HepG2 (cell line): ENCODE data around the gene DSCAML1. TPM values are rescaled to one million over a fixed set of nuclear protein-coding genes. Genes with fewer than 3 reads are reported as not detected.

ENCODE experiments used
- FOXO1 ChIP-seq: sonication (generic); formaldehyde crosslinking; IDR thresholded peaks from 2 replicates; pipeline ENCODE4 v1.4.0; 2020; ENCODE audit warnings: missing genetic modification reagents
- FOXP1 ChIP-seq, 2 experiments: fragments of 450-650 bp in 1 of 2; IDR thresholded peaks; 2 replicates each; pipeline ENCODE4 v1.6.1; 2017 to 2018; ENCODE audit warnings: antibody characterized with exemption in 1 of 2
- KDM5B ChIP-seq: sonication (generic); formaldehyde crosslinking; IDR thresholded peaks from 2 replicates; pipeline ENCODE4 v1.4.0; 2020; ENCODE audit warnings: missing genetic modification reagents, mild to moderate bottlenecking, borderline replicate concordance
- LCORL ChIP-seq, 2 experiments: fragments of 450-650 bp in 1 of 2; sonication (generic) in 1 of 2; formaldehyde crosslinking in 1 of 2; IDR thresholded peaks; 2 replicates each; pipeline versions ENCODE4 v1.5.0 to v1.6.1; 2017 to 2020; ENCODE audit warnings: antibody characterized with exemption in 1 of 2, missing genetic modification reagents in 1 of 2
- MAZ ChIP-seq, 2 experiments: sonication (generic) in 1 of 2; formaldehyde crosslinking in 1 of 2; IDR thresholded peaks; 2 replicates each; pipeline versions ENCODE4 v1.5.0 to v1.6.1; 2012 to 2020; ENCODE audit warnings: low read depth in 2 of 2, mild to moderate bottlenecking in 2 of 2, borderline replicate concordance in 1 of 2, improper control_type of control experiment in 1 of 2, low read length in 1 of 2, missing genetic modification reagents in 1 of 2, moderate library complexity in 1 of 2
- MED1 ChIP-seq: sonication (generic); formaldehyde crosslinking; IDR thresholded peaks from 2 replicates; pipeline ENCODE4 v1.4.0; 2020; ENCODE audit warnings: missing genetic modification reagents
- MIER2 ChIP-seq: IDR thresholded peaks from 2 replicates; pipeline ENCODE4 v1.6.1; 2016; ENCODE audit warnings: missing biosample characterization, missing genetic modification reagents
- MXD3 ChIP-seq: IDR thresholded peaks from 2 replicates; pipeline ENCODE4 v1.6.1; 2016; ENCODE audit warnings: mild to moderate bottlenecking, missing biosample characterization, missing genetic modification reagents
- MYPOP ChIP-seq: sonication (generic); formaldehyde crosslinking; IDR thresholded peaks from 2 replicates; pipeline ENCODE4 v1.8.1; 2023; ENCODE audit warnings: mild to moderate bottlenecking, moderate library complexity, missing genetic modification reagents
- NCOA5 ChIP-seq: sonication (generic); formaldehyde crosslinking; IDR thresholded peaks from 2 replicates; pipeline ENCODE4 v1.4.0; 2020; ENCODE audit warnings: missing genetic modification reagents
- NCOR1 ChIP-seq: fragments of 200-600 bp; sonication (generic); IDR thresholded peaks from 2 replicates; pipeline ENCODE4 v1.7.0; 2017; ENCODE audit warnings: antibody characterized with exemption, low read length, borderline replicate concordance
- SKI ChIP-seq: fragments of 450-650 bp; IDR thresholded peaks from one replicate; pipeline ENCODE4 v1.6.1; 2018; ENCODE audit warnings: mild to moderate bottlenecking; ENCODE audit not compliant: partially characterized antibody
- SKIL ChIP-seq: sonication (generic); formaldehyde crosslinking; IDR thresholded peaks from 2 replicates; pipeline ENCODE4 v1.8.0; 2022; ENCODE audit warnings: missing genetic modification reagents, mild to moderate bottlenecking, moderate library complexity, borderline replicate concordance
- SOX6 ChIP-seq, 2 experiments: fragments of 450-650 bp in 1 of 2; sonication (generic) in 1 of 2; formaldehyde crosslinking in 1 of 2; IDR thresholded peaks; 2 replicates each; pipeline versions ENCODE4 v1.4.0 to v1.6.1; 2017 to 2020; ENCODE audit warnings: antibody characterized with exemption in 1 of 2, mild to moderate bottlenecking in 1 of 2, missing genetic modification reagents in 1 of 2
- SSRP1 ChIP-seq: IDR thresholded peaks from 2 replicates; pipeline ENCODE4 v1.6.1; 2016; ENCODE audit warnings: control low read depth
- TARDBP ChIP-seq: sonication (generic); formaldehyde crosslinking; IDR thresholded peaks from 2 replicates; pipeline ENCODE4 v1.8.0; 2022; ENCODE audit warnings: mild to moderate bottlenecking, missing genetic modification reagents
- ZNF138 ChIP-seq: sonication (generic); formaldehyde crosslinking; IDR thresholded peaks from 2 replicates; pipeline ENCODE4 v1.5.0; 2020; ENCODE audit warnings: mild to moderate bottlenecking, low read depth, missing genetic modification reagents
- ZNF556 ChIP-seq: sonication (generic); formaldehyde crosslinking; IDR thresholded peaks from 2 replicates; pipeline ENCODE4 v1.4.0; 2020; ENCODE audit warnings: mild to moderate bottlenecking, missing genetic modification reagents, borderline replicate concordance
- ZNF660 ChIP-seq: sonication (generic); formaldehyde crosslinking; IDR thresholded peaks from 2 replicates; pipeline ENCODE4 v1.5.1; 2020; ENCODE audit warnings: mild to moderate bottlenecking, low read depth, missing genetic modification reagents, borderline replicate concordance
- ZNF691 ChIP-seq: sonication (generic); formaldehyde crosslinking; IDR thresholded peaks from 2 replicates; pipeline ENCODE4 v1.4.0; 2020; ENCODE audit warnings: missing genetic modification reagents, low read depth, mild to moderate bottlenecking, borderline replicate concordance
- ZNF766 ChIP-seq: sonication (generic); formaldehyde crosslinking; IDR thresholded peaks from 2 replicates; pipeline ENCODE4 v1.5.0; 2020; ENCODE audit warnings: missing genetic modification reagents, borderline replicate concordance
- ZNF773 ChIP-seq: sonication (generic); formaldehyde crosslinking; IDR thresholded peaks from 2 replicates; pipeline ENCODE4 v1.4.0; 2020; ENCODE audit warnings: missing genetic modification reagents, borderline replicate concordance
- ZNF850 ChIP-seq: sonication (generic); formaldehyde crosslinking; conservative IDR thresholded peaks from 2 replicates; pipeline ENCODE4 v1.9.0; 2021; ENCODE audit warnings: mild to moderate bottlenecking, missing genetic modification reagents
- ZSCAN22 ChIP-seq: sonication (generic); formaldehyde crosslinking; IDR thresholded peaks from 2 replicates; pipeline ENCODE4 v1.4.0; 2020; ENCODE audit warnings: mild to moderate bottlenecking, missing genetic modification reagents
- polyA plus RNA-seq, 8 experiments: library from polyadenylated mRNA; depleted of rRNA in 3 of 8; stranded (reverse) in 7 of 8; unstranded in 1 of 8; fragments of >200 nt; fragmentation: Illumina TruSeq in 4 of 8; extraction: Trizol in 4 of 8; gene quantifications; 2 replicates each; pipeline versions ENCODE4 v1.2.1 to v1.2.3, GENCODE V29; 2011 to 2016; ENCODE audit warnings: low read depth in 4 of 8, missing spikeins in 1 of 8, mixed read lengths in 1 of 8; ENCODE audit not compliant: insufficient read depth in 1 of 8
- total RNA-seq, 5 experiments: library from RNA; depleted of rRNA; stranded (reverse); fragments of >200 nt; fragmentation: Illumina TruSeq; extraction: Trizol; gene quantifications; 2 replicates each; pipeline ENCODE4 v1.2.3, GENCODE V29; 2016; ENCODE audit warnings: low read depth in 1 of 5

The DSCAML1 gene
- total and polyA plus RNA-seq, 2 of the 13 experiments (the other 11 are each of a cell fraction or from before 2014, with no cell fraction given): 0.29 to 0.40 TPM

GRCh38 chr11:117410861-117411710, 385.9 kb downstream of the DSCAML1 start (continued):
- TF ChIP-seq SKIL (CRISPR knock-in tag): peak; percentile 81
- TF ChIP-seq MYPOP (CRISPR knock-in tag): no peak
- 0 out of 2 replicates have a peak, but pooled peaks have one; percentile 53 for TF ChIP-seq KDM5B (CRISPR knock-in tag)
- no peak for TF ChIP-seq LCORL (IDR thresholded peaks at IDR 0.05)
- peak; percentile 81 for TF ChIP-seq LCORL (CRISPR knock-in tag; IDR thresholded peaks at IDR 0.05)
- no peak for TF ChIP-seq NCOA5 (CRISPR knock-in tag)
- no peak for TF ChIP-seq ZSCAN22 (CRISPR knock-in tag)
- no peak for TF ChIP-seq MIER2 (CRISPR knock-in tag)
- no peak for TF ChIP-seq SOX6 (IDR thresholded peaks at IDR 0.05)
- TF ChIP-seq SOX6 (CRISPR knock-in tag; IDR thresholded peaks at IDR 0.05): peak; percentile 76
- TF ChIP-seq MED1 (CRISPR knock-in tag): peak; percentile 50
- TF ChIP-seq ZNF773 (CRISPR knock-in tag): no peak
- TF ChIP-seq SKI: peak; percentile 54
- TF ChIP-seq FOXO1 (CRISPR knock-in tag): peak; percentile 20; the same call in 1 of the 2 replicates
- no peak for TF ChIP-seq ZNF138 (CRISPR knock-in tag)
- TF ChIP-seq MXD3 (CRISPR knock-in tag): no peak
- 0 out of 2 replicates have a peak, but pooled peaks have one; percentile 21 for TF ChIP-seq NCOR1
- no peak for TF ChIP-seq ZNF766 (CRISPR knock-in tag)
- TF ChIP-seq MAZ (IDR thresholded peaks at IDR 0.05; ENCODE audit: borderline replicate concordance, low read depth, low read length): peak; percentile 39; the same call in 1 of the 2 replicates
- peak; percentile 33; the same call in 1 of the 2 replicates for TF ChIP-seq MAZ (CRISPR knock-in tag; IDR thresholded peaks at IDR 0.05; ENCODE audit: low read depth)
- no peak for TF ChIP-seq SSRP1 (CRISPR knock-in tag)
- no peak for TF ChIP-seq ZNF660 (CRISPR knock-in tag)
- no peak; the same call in 1 of the 2 replicates for TF ChIP-seq TARDBP (CRISPR knock-in tag)
- TF ChIP-seq FOXP1 (IDR thresholded peaks at IDR 0.05): no peak
- TF ChIP-seq FOXP1 (CRISPR knock-in tag; IDR thresholded peaks at IDR 0.05): no peak
- TF ChIP-seq ZNF691: peak; percentile 58; the same call in 1 of the 2 replicates
- no peak for TF ChIP-seq ZNF556 (CRISPR knock-in tag)
- 0 out of 2 replicates have a peak, but pooled peaks have one; percentile 33 for TF ChIP-seq ZNF850
